HG03135 (cell line): Measurements from ENCODE around the gene PCDH15.
A peak's percentile ranks its signal among the peaks of the same experiment; 100 is the strongest.
"Not testable (repeated sequence)": the region's sequence is repeated elsewhere in the genome, so short reads cannot be mapped to it uniquely, and the experiment has no call there.

Source experiments
- ATAC-seq: cut with Tn5 transposase; IDR thresholded peaks from one replicate; pipeline ENCODE4 v1.9.1; 2021; ENCODE audit warnings: mild to moderate bottlenecking, moderate library complexity; ENCODE audit not compliant: unreplicated experiment

The PCDH15 gene

GRCh38 chr10:54576541-54576940, 224.5 kb downstream of the PCDH15 start:
- ATAC-seq = no peak

- no peak for ATAC-seq
Measured at GRCh38 chr10:54559498-54559897, 241.5 kb downstream of the PCDH15 start.

- no peak for ATAC-seq
Measured at GRCh38 chr10:54554028-54554427, 247.0 kb downstream of the PCDH15 start.

GRCh38 chr10:54550016-54550415, 251.0 kb downstream of the PCDH15 start:
- no peak for ATAC-seq

- ATAC-seq = no peak
Measured at GRCh38 chr10:54531296-54531695, 269.7 kb downstream of the PCDH15 start.

- no peak for ATAC-seq
Measured at GRCh38 chr10:54530299-54530698, 270.7 kb downstream of the PCDH15 start.

- ATAC-seq = no peak
Measured at GRCh38 chr10:54525816-54526215, 275.2 kb downstream of the PCDH15 start.

GRCh38 chr10:54515244-54515643, 285.8 kb downstream of the PCDH15 start:
- not testable (repeated sequence) for ATAC-seq

- ATAC-seq = no peak
Measured at GRCh38 chr10:54503863-54504262, 297.2 kb downstream of the PCDH15 start.

GRCh38 chr10:54501929-54502328, 299.1 kb downstream of the PCDH15 start:
- no peak for ATAC-seq

- ATAC-seq = no peak
Measured at GRCh38 chr10:54496852-54497251, 304.2 kb downstream of the PCDH15 start.

GRCh38 chr10:54487743-54488142, 313.3 kb downstream of the PCDH15 start:
- ATAC-seq = no peak

GRCh38 chr10:54485971-54486370, 315.1 kb downstream of the PCDH15 start:
- no peak for ATAC-seq

- ATAC-seq = no peak
Measured at GRCh38 chr10:54484186-54484585, 316.8 kb downstream of the PCDH15 start.

GRCh38 chr10:54478601-54479000, 322.4 kb downstream of the PCDH15 start:
- ATAC-seq = no peak

- no peak for ATAC-seq
Measured at GRCh38 chr10:54477738-54478137, 323.3 kb downstream of the PCDH15 start.

GRCh38 chr10:54470324-54470631, 330.8 kb downstream of the PCDH15 start:
- no peak for ATAC-seq

GRCh38 chr10:54469587-54470323, 331.3 kb downstream of the PCDH15 start:
- ATAC-seq = no peak

- no peak for ATAC-seq
Measured at GRCh38 chr10:54454271-54454670, 346.8 kb downstream of the PCDH15 start.

- no peak for ATAC-seq
Measured at GRCh38 chr10:54449056-54449455, 352.0 kb downstream of the PCDH15 start.

- ATAC-seq = no peak
Measured at GRCh38 chr10:54444170-54444569, 356.9 kb downstream of the PCDH15 start.

GRCh38 chr10:54441275-54441674, 359.8 kb downstream of the PCDH15 start:
- no peak for ATAC-seq

GRCh38 chr10:54434782-54435181, 366.2 kb downstream of the PCDH15 start:
- ATAC-seq = peak; percentile 88
